Measurements from ENCODE around the gene B2M.
"Not testable (repeated sequence)": the region's sequence is repeated elsewhere in the genome, so short reads cannot be mapped to it uniquely, and the experiment has no call there.

The B2M gene

GRCh38 chr15:44682211-44682610 is 29.1 kb upstream of the B2M start:
- Histone ChIP-seq H3K4ac (ENCODE audit: low read depth, low read length) (no peak overlapping the region), H3K9ac (ENCODE audit: low read length) (peak overlapping the region; percentile 68), H3K79me2 (ENCODE audit: control insufficient read depth, insufficient read depth, low read length, poor library complexity) (no peaks in the 10 kb centered on the region), H3K9me3 (ENCODE audit: insufficient read depth, low read depth, low read length) (no peaks in the 10 kb centered on the region), H3K14ac (ENCODE audit: low read length) (no peak overlapping the region), H4K12ac (ENCODE audit: low read depth, low read length) (no peak overlapping the region), H2AFZ (ENCODE audit: insufficient read depth, low read length, poor library complexity) (no peak overlapping the region), H3K27ac (ENCODE audit: low read depth, low read length) (no peak overlapping the region), H3K36me3 (ENCODE audit: control insufficient read depth in 1 of 2, insufficient read depth in 2 of 2, low read length in 2 of 2) (no peaks in the 10 kb centered on the region), H3K79me1 (ENCODE audit: low read length) (peaks cover 2% of the 10 kb centered on the region), H3K4me2 (ENCODE audit: low read length) (no peak overlapping the region), H3K4me3 (ENCODE audit: low read depth, low read length) (no peak overlapping the region), H3K18ac (ENCODE audit: low read length) (no peak overlapping the region), H2BK12ac (ENCODE audit: low read length) (no peak overlapping the region), H3K27me3 (ENCODE audit: insufficient read depth, low read length) (no peaks in the 10 kb centered on the region), H2AK5ac (ENCODE audit: low read length) (no peak overlapping the region), H3K4me1 (ENCODE audit: control insufficient read depth in 1 of 2, insufficient read depth in 2 of 2, low read length in 2 of 2) (peaks cover 1 to 3% of the 10 kb centered on the region in 2 experiments), H2BK5ac (ENCODE audit: low read depth, low read length, poor library complexity) (no peak overlapping the region), H3K23ac (ENCODE audit: low read length) (no peak overlapping the region), H4K91ac (ENCODE audit: low read depth, low read length) (no peak overlapping the region), H2BK120ac (ENCODE audit: insufficient read depth, low read length, poor library complexity) (no peak overlapping the region), H4K8ac (ENCODE audit: low read depth, low read length) (no peak overlapping the region)
- no CpG with 5 or more reads among the region's 2 CpGs for WGBS (ENCODE audit: extremely low coverage, insufficient coverage, insufficient read length)
- no peak for DNase-seq

GRCh38 chr15:44682809-44683682 is 28.3 kb upstream of the B2M start:
- H3K14ac ChIP-seq (ENCODE audit: low read length); H3K9ac ChIP-seq (ENCODE audit: low read length); H3K4ac ChIP-seq (ENCODE audit: low read depth, low read length); H3K27me3 ChIP-seq (ENCODE audit: insufficient read depth, low read length); H3K4me2 ChIP-seq (ENCODE audit: low read length); H2AFZ ChIP-seq (ENCODE audit: insufficient read depth, low read length, poor library complexity); H3K79me1 ChIP-seq (ENCODE audit: low read length); H4K12ac ChIP-seq (ENCODE audit: low read depth, low read length); H3K9me3 ChIP-seq (ENCODE audit: insufficient read depth, low read depth, low read length); H2BK5ac ChIP-seq (ENCODE audit: low read depth, low read length, poor library complexity); H3K4me1 ChIP-seq (ENCODE audit: control insufficient read depth in 1 of 2, insufficient read depth in 2 of 2, low read length in 2 of 2); H3K4me3 ChIP-seq (ENCODE audit: low read depth, low read length); H3K36me3 ChIP-seq (ENCODE audit: control insufficient read depth in 1 of 2, insufficient read depth in 2 of 2, low read length in 2 of 2); H3K79me2 ChIP-seq (ENCODE audit: control insufficient read depth, insufficient read depth, low read length, poor library complexity); H3K27ac ChIP-seq (ENCODE audit: low read depth, low read length); DNase-seq; H2BK120ac ChIP-seq (ENCODE audit: insufficient read depth, low read length, poor library complexity); H2BK12ac ChIP-seq (ENCODE audit: low read length); H3K23ac ChIP-seq (ENCODE audit: low read length); H3K18ac ChIP-seq (ENCODE audit: low read length); H2AK5ac ChIP-seq (ENCODE audit: low read length): not testable (repeated sequence)
- no CpG with 5 or more reads among the region's 8 CpGs for WGBS (ENCODE audit: extremely low coverage, insufficient coverage, insufficient read length)
- Histone ChIP-seq H4K91ac (ENCODE audit: low read depth, low read length) (peak overlapping the region; percentile 35), H4K8ac (ENCODE audit: low read depth, low read length) (peak overlapping the region; percentile 33)

- not testable (repeated sequence) for H3K36me3 ChIP-seq (ENCODE audit: control insufficient read depth in 1 of 2, insufficient read depth in 2 of 2, low read length in 2 of 2); H2BK12ac ChIP-seq (ENCODE audit: low read length); H3K23ac ChIP-seq (ENCODE audit: low read length); H4K8ac ChIP-seq (ENCODE audit: low read depth, low read length); H4K12ac ChIP-seq (ENCODE audit: low read depth, low read length); H3K18ac ChIP-seq (ENCODE audit: low read length); H2BK5ac ChIP-seq (ENCODE audit: low read depth, low read length, poor library complexity); H3K9ac ChIP-seq (ENCODE audit: low read length); H3K14ac ChIP-seq (ENCODE audit: low read length); H3K27me3 ChIP-seq (ENCODE audit: insufficient read depth, low read length); H2AK5ac ChIP-seq (ENCODE audit: low read length); H3K4me3 ChIP-seq (ENCODE audit: low read depth, low read length); H3K4me2 ChIP-seq (ENCODE audit: low read length); H2AFZ ChIP-seq (ENCODE audit: insufficient read depth, low read length, poor library complexity); H3K9me3 ChIP-seq (ENCODE audit: insufficient read depth, low read depth, low read length); H3K79me1 ChIP-seq (ENCODE audit: low read length); H4K91ac ChIP-seq (ENCODE audit: low read depth, low read length); H3K4ac ChIP-seq (ENCODE audit: low read depth, low read length); H2BK120ac ChIP-seq (ENCODE audit: insufficient read depth, low read length, poor library complexity); H3K27ac ChIP-seq (ENCODE audit: low read depth, low read length); H3K4me1 ChIP-seq (ENCODE audit: control insufficient read depth in 1 of 2, insufficient read depth in 2 of 2, low read length in 2 of 2); DNase-seq; H3K79me2 ChIP-seq (ENCODE audit: control insufficient read depth, insufficient read depth, low read length, poor library complexity)
- WGBS (ENCODE audit: extremely low coverage, insufficient coverage, insufficient read length) = no CpG with 5 or more reads among the region's 2 CpGs
Observed at GRCh38 chr15:44689318-44689717, 22.0 kb upstream of the B2M start.

- not testable (repeated sequence) for H4K12ac ChIP-seq (ENCODE audit: low read depth, low read length); H2AFZ ChIP-seq (ENCODE audit: insufficient read depth, low read length, poor library complexity); H3K36me3 ChIP-seq (ENCODE audit: control insufficient read depth in 1 of 2, insufficient read depth in 2 of 2, low read length in 2 of 2); H2AK5ac ChIP-seq (ENCODE audit: low read length); H2BK5ac ChIP-seq (ENCODE audit: low read depth, low read length, poor library complexity); H4K8ac ChIP-seq (ENCODE audit: low read depth, low read length); H3K9me3 ChIP-seq (ENCODE audit: insufficient read depth, low read depth, low read length); H2BK120ac ChIP-seq (ENCODE audit: insufficient read depth, low read length, poor library complexity); H3K27me3 ChIP-seq (ENCODE audit: insufficient read depth, low read length); H3K14ac ChIP-seq (ENCODE audit: low read length); H3K4me3 ChIP-seq (ENCODE audit: low read depth, low read length); DNase-seq; H3K4me1 ChIP-seq (ENCODE audit: control insufficient read depth in 1 of 2, insufficient read depth in 2 of 2, low read length in 2 of 2); H3K23ac ChIP-seq (ENCODE audit: low read length); H3K79me1 ChIP-seq (ENCODE audit: low read length); H3K4ac ChIP-seq (ENCODE audit: low read depth, low read length); H3K79me2 ChIP-seq (ENCODE audit: control insufficient read depth, insufficient read depth, low read length, poor library complexity); H4K91ac ChIP-seq (ENCODE audit: low read depth, low read length); H3K27ac ChIP-seq (ENCODE audit: low read depth, low read length); H2BK12ac ChIP-seq (ENCODE audit: low read length); H3K18ac ChIP-seq (ENCODE audit: low read length); H3K4me2 ChIP-seq (ENCODE audit: low read length); H3K9ac ChIP-seq (ENCODE audit: low read length)
- WGBS (ENCODE audit: extremely low coverage, insufficient coverage, insufficient read length) = no CpG with 5 or more reads among the region's 1 CpG
Observed at GRCh38 chr15:44690245-44690644, 21.1 kb upstream of the B2M start.
